HCT116 (cell line): ENCODE measurements around the gene RND1. TPM values are rescaled to one million over a fixed set of nuclear protein-coding genes. Genes with fewer than 3 reads are reported as not detected.
A peak's percentile ranks its signal among the peaks of the same experiment; 100 is the strongest.

Experiments used
- ATAC-seq: fragments of 200-7000 bp; cut with Tn5 transposase; 2 replicates; pipeline ENCODE4 v1.9.1; 2020; ENCODE audit warnings: mild to moderate bottlenecking, moderate library complexity
- BruUV-seq: library from RNA; stranded (reverse); fragments of 400-500 nt; replicated peaks from 2 replicates; lab custom pipeline; 2021; lab: Mats Ljungman, UMichigan
- CTCF ChIA-PET: fragments of 300-600 bp; sonication (Branson Sonifier 250); formaldehyde crosslinking; loops from one replicate; lab custom pipeline; 2021; ENCODE audit warnings: antibody characterized with exemption; lab: Charles Lee
- POLR2A ChIA-PET: fragments of 300-600, 350-600 bp; sonication (Branson Sonifier 250); formaldehyde crosslinking; loops from one replicate; lab custom pipeline; 2021; ENCODE audit warnings: antibody characterized with exemption; lab: Charles Lee
- RAD21 ChIA-PET, 2 experiments: fragments of 300-600 bp; sonication (Branson Sonifier 250); formaldehyde crosslinking; loops; one replicate each; lab custom pipeline; 2023; ENCODE audit warnings: low total read pairs in 2 of 2; ENCODE audit not compliant: uncharacterized antibody in 2 of 2, unreplicated experiment in 2 of 2, low non-redundant PET in 1 of 2; lab: Charles Lee
- DNase-seq: peaks from one replicate; pipeline ENCODE4 v3.0.0-alpha.2; 2010; ENCODE audit warnings: low read depth, low spot score
- H2AFZ ChIP-seq: fragments of 200-600 bp; shearing (Covaris generic), sonication (generic); 2 replicates; pipeline ENCODE4 v1.6.1; 2017; ENCODE audit warnings: low read depth, mixed run types, mixed read lengths, antibody characterized with exemption, low read length; ENCODE audit not compliant: poor library complexity, severe bottlenecking
- H3K27ac ChIP-seq: 2 replicates; pipeline ENCODE4 v1.5.1; 2012; ENCODE audit warnings: low read depth, low read length
- H3K27me3 ChIP-seq: fragments of 200-600 bp; sonication (generic); 2 replicates; pipeline ENCODE4 v1.6.1; 2016; ENCODE audit warnings: mixed run types, low read length, mixed read lengths; ENCODE audit not compliant: insufficient read depth
- H3K36me3 ChIP-seq, 2 experiments: fragments of 200-500 bp in 1 of 2; fragments of 200-600 bp in 1 of 2; sonication (Bioruptor generic) in 1 of 2; sonication (generic) in 1 of 2; 2 replicates each; pipeline versions ENCODE4 v1.5.1 to v1.6.1; 2014 to 2016; ENCODE audit warnings: low read length in 2 of 2, inconsistent platforms in 1 of 2, mixed read lengths in 1 of 2, mixed run types in 1 of 2; ENCODE audit not compliant: insufficient read depth in 2 of 2, control insufficient read depth in 1 of 2
- H3K4me1 ChIP-seq, 2 experiments: fragments of 200-600 bp in 1 of 2; sonication (generic) in 1 of 2; 2 replicates each; pipeline versions ENCODE4 v1.5.1 to v1.6.1; 2012 to 2017; ENCODE audit warnings: low read length in 2 of 2, inconsistent platforms in 1 of 2, mild to moderate bottlenecking in 1 of 2, mixed read lengths in 1 of 2, mixed run types in 1 of 2, moderate library complexity in 1 of 2; ENCODE audit not compliant: insufficient read depth in 2 of 2, control insufficient read depth in 1 of 2
- H3K4me2 ChIP-seq: fragments of 200-600 bp; sonication (generic); 2 replicates; pipeline ENCODE4 v1.6.1; 2017; ENCODE audit warnings: mixed run types, low read length, mixed read lengths
- H3K4me3 ChIP-seq, 2 experiments: fragments of 200-600 bp in 1 of 2; sonication (generic) in 1 of 2; replicated peaks in 1 of 2; 2 replicates each; pipeline ENCODE4 v1.5.1; 2011 to 2016; ENCODE audit warnings: low read length in 2 of 2, control low read depth in 1 of 2, low read depth in 1 of 2, mild to moderate bottlenecking in 1 of 2, mixed read lengths in 1 of 2, mixed run types in 1 of 2
- H3K79me2 ChIP-seq: fragments of 200-600 bp; sonication (generic); 2 replicates; pipeline ENCODE4 v1.6.1; 2017; ENCODE audit warnings: mild to moderate bottlenecking, mixed run types, low read length, moderate library complexity, mixed read lengths; ENCODE audit not compliant: insufficient read depth
- H3K9ac ChIP-seq: fragments of 200-600 bp; sonication (generic); 2 replicates; pipeline ENCODE4 v1.6.1; 2016; ENCODE audit warnings: low read length, mixed read lengths
- H3K9me2 ChIP-seq: fragments of 200-600 bp; sonication (generic), shearing (Covaris generic); 2 replicates; pipeline ENCODE4 v1.6.1; 2017; ENCODE audit warnings: mixed run types, mild to moderate bottlenecking, moderate library complexity; ENCODE audit not compliant: insufficient read depth
- H3K9me3 ChIP-seq, 2 experiments: fragments of 200-500 bp in 1 of 2; fragments of 200-600 bp in 1 of 2; sonication (Bioruptor generic) in 1 of 2; sonication (generic) in 1 of 2; 2 replicates each; pipeline ENCODE4 v1.6.1; 2014 to 2017; ENCODE audit warnings: low read length in 2 of 2, mixed read lengths in 2 of 2, inconsistent platforms in 1 of 2, low read depth in 1 of 2, mild to moderate bottlenecking in 1 of 2, mixed run types in 1 of 2, moderate library complexity in 1 of 2; ENCODE audit not compliant: control insufficient read depth in 1 of 2, insufficient read depth in 1 of 2
- H4K20me1 ChIP-seq: fragments of 200-600 bp; sonication (generic), shearing (Covaris generic); 2 replicates; pipeline ENCODE4 v1.6.1; 2017; ENCODE audit warnings: mixed run types, mild to moderate bottlenecking, moderate library complexity; ENCODE audit not compliant: insufficient read depth
- ATF3 ChIP-seq: IDR thresholded peaks from 2 replicates; pipeline ENCODE4 v1.6.1; 2012
- CBX3 ChIP-seq: IDR thresholded peaks from 2 replicates; pipeline ENCODE4 v1.6.1; 2012; ENCODE audit warnings: low read depth
- EGR1 ChIP-seq: IDR thresholded peaks from 2 replicates; pipeline ENCODE4 v1.6.1; 2012; ENCODE audit warnings: low read depth
- EZH2phosphoT487 ChIP-seq: fragments of 200-600 bp; IDR thresholded peaks from 2 replicates; pipeline ENCODE4 v1.6.1; 2018; ENCODE audit warnings: antibody characterized with exemption, borderline replicate concordance
- JUND ChIP-seq: IDR thresholded peaks from 2 replicates; pipeline ENCODE4 v1.6.1; 2012
- MAX ChIP-seq: IDR thresholded peaks from 2 replicates; pipeline ENCODE4 v1.6.1; 2012
- POLR2A ChIP-seq: IDR thresholded peaks from 2 replicates; pipeline ENCODE4 v1.7.0; 2011; ENCODE audit warnings: borderline replicate concordance; ENCODE audit not compliant: insufficient read depth, insufficient read length; ENCODE audit errors: extremely low read depth
- POLR2AphosphoS5 ChIP-seq: IDR thresholded peaks from 2 replicates; pipeline ENCODE4 v1.6.1; 2011; ENCODE audit warnings: mild to moderate bottlenecking, low read depth, low read length, moderate library complexity
- RAD21 ChIP-seq: IDR thresholded peaks from 2 replicates; pipeline ENCODE4 v1.6.1; 2012; ENCODE audit warnings: low read depth, mild to moderate bottlenecking
- SIN3A ChIP-seq: IDR thresholded peaks from 2 replicates; pipeline ENCODE4 v1.6.1; 2012; ENCODE audit warnings: low read depth
- SP1 ChIP-seq: IDR thresholded peaks from 2 replicates; pipeline ENCODE4 v1.6.1; 2012; ENCODE audit warnings: low read depth
- TCF7L2 ChIP-seq: IDR thresholded peaks from 2 replicates; pipeline ENCODE4 v1.7.0; 2011; ENCODE audit warnings: borderline replicate concordance, inconsistent platforms; ENCODE audit not compliant: insufficient read depth, insufficient read length; ENCODE audit errors: extremely low read depth
- ZNF274 ChIP-seq: fragments of 200-500 bp; sonication (Bioruptor generic); IDR thresholded peaks from 2 replicates; pipeline ENCODE4 v1.6.1; 2014; ENCODE audit warnings: mild to moderate bottlenecking, low read depth, low read length, inconsistent platforms
- intact Hi-C: fragments of 100-400 bp; cut with micrococcal nuclease; formaldehyde crosslinking; loops from 2 replicates; pipeline ENCODE4 v1.10.0; 2022
- total RNA-seq: library from RNA; stranded (reverse); gene quantifications from one replicate; pipeline ENCODE4 v1.2.1, GENCODE V29; 2021; ENCODE audit not compliant: unreplicated experiment

Gene RND1
- total RNA-seq, 1 experiment from 2014 or later = 2.0 TPM

- TF ChIP-seq ATF3 = no peak
- no peak for TF ChIP-seq SIN3A
- TF ChIP-seq RAD21 = no peak
Measured at GRCh38 chr12:48868451-48868850, 2.8 kb upstream of the RND1 start (continued).

GRCh38 chr12:48866052-48866711 is 512 bp upstream of the RND1 start:
- H4K20me1 ChIP-seq = no peaks in the 10 kb centered on the region
- H3K9ac ChIP-seq = peak overlapping the region; percentile 47; the same call in 1 of the 2 replicates
- TF ChIP-seq JUND (no peak), ATF3 (no peak), TCF7L2 (no peak), POLR2AphosphoS5 (no peak), EZH2phosphoT487 (no peak), EGR1 (no peak), CBX3 (no peak), SP1 (no peak), MAX (no peak), ZNF274 (no peak), POLR2A (no peak)
- TF ChIP-seq, all 23 proteins: peak for 0
- intact Hi-C loops = no loop called here
- BruUV-seq = no TSS peak
- Histone ChIP-seq H3K9me3 (no peaks in the 10 kb centered on the region), H3K4me1 (peaks cover 3 to 18% of the 10 kb centered on the region in 2 experiments; a peak in 2 of 4 replicates), H3K79me2 (no peaks in the 10 kb centered on the region), H3K27ac (no peak overlapping the region), H3K36me3 (no peaks in the 10 kb centered on the region), H3K27me3 (peaks cover 10% of the 10 kb centered on the region; the same call in 1 of the 2 replicates), H3K9me2 (no peaks in the 10 kb centered on the region), H2AFZ (peak overlapping the region; percentile 82), H3K4me2 (peak overlapping the region; percentile 83), H3K4me3 (peak overlapping the region; percentile 19 to 60; a peak in 3 of 4 replicates)
- ChIA-PET POLR2A (interaction anchor here (0.5 to 3.5 kb wide), 12 partner anchors 9 to 303 kb away, joined by 3 to 28 read pairs (median 5); partner anchors contain the start of genes ARF3 and DDX23), RAD21 (interaction anchor here in 1 of 2 experiments (1.4 kb wide), 1 partner anchor 13 kb away, joined by 4 read pairs; no protein-coding TSS in a partner anchor), CTCF (interaction anchor here (2.4 to 3.3 kb wide), 2 partner anchors 13 to 14 kb away, joined by 11 to 15 read pairs; partner anchors contain the start of gene DDX23)
- DNase-seq (no peak), ATAC-seq (peak; percentile 56)
